GM18520 (cell line): ENCODE results near the gene PCMT1.
"Not testable (repeated sequence)": the region's sequence is repeated elsewhere in the genome, so short reads cannot be mapped to it uniquely, and the experiment has no call there.

Experiments
- ATAC-seq: cut with Tn5 transposase; IDR thresholded peaks from one replicate; pipeline ENCODE4 v1.9.1; 2021; ENCODE audit not compliant: unreplicated experiment

Gene PCMT1

DNA sequence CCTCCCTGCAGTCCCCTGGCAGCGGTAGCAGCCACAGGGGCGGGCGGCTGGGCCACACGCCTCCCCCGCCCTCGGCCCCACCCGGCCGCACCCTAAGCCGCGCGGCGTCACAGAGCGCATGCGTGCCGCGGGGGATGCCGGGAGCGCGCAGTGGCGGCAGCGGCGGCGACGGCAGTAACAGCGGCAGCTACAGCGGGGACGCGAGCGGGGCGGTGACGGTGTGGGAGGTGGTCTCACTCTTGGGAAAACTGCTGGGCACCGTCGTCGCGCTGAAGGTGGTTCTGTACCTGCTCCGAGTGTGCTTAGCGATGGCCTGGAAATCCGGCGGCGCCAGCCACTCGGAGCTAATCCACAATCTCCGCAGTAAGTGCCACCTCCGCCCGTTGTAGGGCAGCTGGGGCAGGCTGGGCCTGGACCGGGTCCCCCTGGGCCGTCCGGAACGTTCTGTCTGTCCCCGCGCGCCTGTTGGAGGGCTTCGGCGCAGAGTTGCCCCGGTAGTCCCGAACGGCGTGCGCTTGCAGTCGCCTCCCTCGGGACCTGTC is at the start of gene PCMT1:
Gene PCMT1, plus strand, starts transcription at position 148 of the 542 bp plus-strand sequence. Its CDS starts 161 bp downstream, at position 309.
- ATAC-seq: peak; percentile 91

DNA sequence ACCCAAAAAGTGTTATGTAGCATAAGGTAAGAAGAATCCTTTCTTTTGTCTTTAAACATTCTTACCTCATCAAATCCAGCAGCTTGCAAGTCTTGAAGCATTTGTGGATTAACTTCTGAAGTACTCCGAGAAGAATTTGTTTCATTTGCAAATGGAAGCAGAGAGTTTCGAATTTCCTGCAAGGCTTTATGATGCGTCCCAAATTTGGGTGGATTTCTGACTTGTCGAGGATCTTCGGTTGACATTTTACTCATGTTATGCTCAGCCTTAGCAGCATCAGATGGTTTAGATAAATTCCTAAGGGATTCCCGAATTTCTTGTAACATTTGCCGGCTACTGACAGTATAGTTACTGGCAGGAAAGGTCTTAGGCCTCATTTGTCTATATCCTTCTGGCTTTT is 47.8 kb upstream of the PCMT1 start:
- ATAC-seq: no peak

DNA sequence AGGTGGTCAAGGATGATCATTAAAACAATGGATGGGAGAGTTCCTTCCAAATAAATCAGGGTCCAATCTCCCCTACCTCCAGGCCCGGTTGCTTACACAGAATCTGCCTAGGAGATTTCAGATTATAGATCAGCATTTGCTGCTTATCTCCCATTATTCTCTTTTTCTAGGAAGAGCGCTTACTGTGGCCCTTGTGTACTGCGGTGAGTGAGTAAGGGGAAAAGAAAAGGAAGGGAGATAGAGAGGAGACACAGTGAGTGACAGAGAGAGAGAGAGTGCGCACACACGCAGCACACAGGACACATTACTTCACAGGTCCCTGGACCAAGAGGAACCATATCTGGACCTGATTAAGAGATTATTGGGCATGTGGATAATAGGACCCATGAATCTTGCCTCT is 37.8 kb upstream of the PCMT1 start:
- no peak for ATAC-seq

DNA sequence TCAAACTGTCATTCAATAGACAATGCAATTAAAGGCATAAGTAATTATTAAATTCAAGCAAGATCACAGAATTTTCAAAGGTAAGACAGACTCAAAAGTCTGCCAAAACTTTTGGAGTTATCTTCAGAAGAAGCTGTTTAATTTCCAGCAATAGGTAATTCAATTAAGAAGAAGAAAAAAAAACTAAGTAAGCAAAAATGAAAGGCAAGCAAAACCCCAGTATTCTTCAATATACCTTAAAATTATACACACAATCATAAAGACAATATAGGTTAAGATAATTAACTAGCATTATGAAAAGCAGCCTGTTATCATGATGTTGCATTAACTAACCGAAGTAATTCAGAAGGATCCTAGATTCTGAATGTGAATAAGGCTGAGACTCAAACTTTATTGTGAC is 35.1 kb upstream of the PCMT1 start:
- ATAC-seq: no peak

DNA sequence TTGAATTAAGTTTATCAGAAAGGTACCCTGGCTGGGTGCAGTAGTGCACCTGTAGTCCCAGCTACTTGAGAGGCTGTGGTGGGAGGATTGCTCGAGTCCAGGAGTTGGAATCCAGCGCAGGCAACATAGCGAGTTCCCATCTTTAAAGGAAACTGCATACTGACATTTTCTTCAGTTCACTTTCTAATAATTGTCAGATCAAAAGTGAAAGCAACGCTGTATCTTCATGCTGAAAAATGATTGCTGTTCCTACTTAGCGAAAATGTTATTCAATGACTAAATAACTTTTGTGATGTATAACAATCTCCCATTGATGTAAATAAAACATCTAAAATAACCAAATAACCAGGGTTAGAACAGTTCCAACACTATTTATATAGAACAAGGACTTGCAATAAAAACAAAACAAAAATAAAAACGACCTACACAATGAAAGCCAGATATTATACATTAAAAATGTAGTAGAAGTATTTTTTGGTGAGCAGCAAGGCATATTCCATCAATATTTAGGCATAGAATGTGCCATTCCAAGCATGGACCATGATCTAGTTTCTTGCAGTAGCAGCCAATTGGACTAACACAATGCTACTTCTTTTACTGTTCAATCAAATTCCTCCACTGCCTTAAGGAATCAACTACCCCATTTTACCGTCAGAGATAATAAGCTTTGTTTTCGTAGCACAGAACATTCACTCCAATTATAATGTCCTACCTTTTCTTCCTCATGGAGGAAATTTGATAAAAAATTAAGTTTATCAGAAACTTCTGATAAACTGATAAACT is 33.2 kb upstream of the PCMT1 start:
- no peak for ATAC-seq

DNA sequence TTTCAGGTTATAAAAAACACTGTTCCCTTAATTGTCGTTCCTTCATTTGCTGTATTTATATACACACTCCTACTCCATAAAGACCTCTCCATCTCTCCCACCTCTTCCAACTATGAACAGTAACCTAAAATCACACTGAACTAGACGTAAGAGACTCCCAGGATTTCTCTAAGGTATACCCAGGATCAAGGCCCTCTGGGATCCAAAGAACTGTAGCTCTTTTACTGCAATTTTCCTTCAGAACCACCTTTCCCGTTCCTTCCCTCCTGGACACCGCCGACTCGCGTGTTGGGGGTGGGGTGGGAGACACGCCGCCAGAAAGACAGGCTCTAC is 32.3 kb upstream of the PCMT1 start:
- ATAC-seq: no peak

DNA sequence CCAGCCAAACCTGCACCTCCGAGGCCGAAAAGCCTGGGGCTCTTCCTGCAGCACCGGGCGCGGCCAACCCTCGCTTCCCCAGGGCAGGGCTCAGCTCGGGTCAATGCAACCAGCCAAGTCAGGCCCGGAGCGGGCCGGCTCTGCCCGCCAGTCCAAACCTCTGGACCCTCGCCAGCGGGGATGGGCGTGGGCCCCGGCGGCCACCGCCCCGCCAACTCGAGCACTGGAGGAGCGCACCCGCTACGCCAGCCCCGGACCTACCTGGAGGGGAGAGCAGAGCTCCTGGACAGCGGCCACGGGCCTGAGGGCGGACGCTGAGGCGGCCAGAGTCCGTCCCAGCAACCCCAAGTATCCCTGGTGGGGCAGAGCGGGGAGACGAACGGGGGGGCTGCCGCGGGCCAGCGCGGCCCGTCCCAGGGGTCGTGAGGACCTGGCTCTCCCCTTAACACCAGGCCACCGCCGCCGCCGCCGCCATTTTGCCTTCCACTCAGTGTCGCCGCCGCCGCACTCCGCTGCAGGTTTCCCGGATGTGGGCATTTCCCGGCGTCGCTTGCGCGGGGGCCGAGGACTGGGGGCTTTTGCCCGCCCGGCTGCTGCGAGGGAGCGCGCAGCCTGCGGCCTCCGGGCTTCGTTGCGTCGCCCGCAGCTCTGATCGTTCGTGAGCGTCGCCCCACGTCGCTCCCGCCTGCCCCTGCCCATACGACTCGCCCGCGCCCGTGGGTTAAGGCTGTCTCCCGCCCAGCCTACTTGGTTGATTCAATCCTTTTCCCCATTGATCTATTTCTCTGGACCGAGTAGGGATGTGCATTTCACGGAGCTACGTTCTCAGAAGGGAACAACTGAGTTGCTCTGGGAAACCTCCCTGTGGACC is 31.7 kb upstream of the PCMT1 start, which contains the start of gene LATS1:
Gene LATS1, minus strand, starts transcription at position 514 of the 871 bp plus-strand sequence. CDS start 15,975 bp downstream, outside the sequence.
- ATAC-seq: peak; percentile 57

DNA sequence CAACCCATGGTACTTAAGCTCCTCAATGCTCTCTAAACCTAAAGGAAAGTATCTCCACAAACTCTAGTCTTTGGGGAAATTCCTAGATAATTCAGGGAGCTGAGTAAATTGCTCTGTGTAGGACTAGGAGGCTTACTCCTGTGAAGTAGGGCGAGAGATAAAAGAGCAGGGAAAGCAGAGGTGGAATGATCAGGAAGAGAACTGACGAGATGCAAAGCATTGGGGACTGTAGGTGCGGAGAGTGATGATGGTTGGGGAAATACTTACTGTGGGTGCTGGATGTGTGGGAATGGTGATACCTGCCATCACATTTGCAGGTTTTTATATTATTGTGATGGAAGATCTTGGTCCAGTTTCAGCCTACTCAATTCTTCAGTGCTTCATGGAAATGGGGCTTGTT is 30.0 kb upstream of the PCMT1 start:
- ATAC-seq: no peak

DNA sequence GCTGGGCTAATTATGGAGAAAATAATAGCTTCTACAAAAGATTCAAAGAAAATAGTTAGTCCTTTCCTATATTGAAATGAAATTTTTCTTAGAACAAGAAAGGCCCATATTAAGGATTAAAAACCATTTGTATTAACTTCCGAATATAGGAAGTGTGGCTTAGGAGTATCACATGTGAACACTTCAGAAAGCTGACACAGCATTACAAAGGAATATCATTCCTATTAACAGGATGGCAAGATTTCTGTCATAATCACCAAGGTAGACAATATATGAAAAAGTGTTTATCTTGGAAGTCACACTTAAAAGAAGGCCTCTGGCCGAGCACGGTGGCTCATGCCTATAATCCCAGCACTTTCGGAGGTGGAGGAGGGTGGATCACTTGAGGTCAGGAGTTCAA is 26.3 kb upstream of the PCMT1 start:
- ATAC-seq: no peak

DNA sequence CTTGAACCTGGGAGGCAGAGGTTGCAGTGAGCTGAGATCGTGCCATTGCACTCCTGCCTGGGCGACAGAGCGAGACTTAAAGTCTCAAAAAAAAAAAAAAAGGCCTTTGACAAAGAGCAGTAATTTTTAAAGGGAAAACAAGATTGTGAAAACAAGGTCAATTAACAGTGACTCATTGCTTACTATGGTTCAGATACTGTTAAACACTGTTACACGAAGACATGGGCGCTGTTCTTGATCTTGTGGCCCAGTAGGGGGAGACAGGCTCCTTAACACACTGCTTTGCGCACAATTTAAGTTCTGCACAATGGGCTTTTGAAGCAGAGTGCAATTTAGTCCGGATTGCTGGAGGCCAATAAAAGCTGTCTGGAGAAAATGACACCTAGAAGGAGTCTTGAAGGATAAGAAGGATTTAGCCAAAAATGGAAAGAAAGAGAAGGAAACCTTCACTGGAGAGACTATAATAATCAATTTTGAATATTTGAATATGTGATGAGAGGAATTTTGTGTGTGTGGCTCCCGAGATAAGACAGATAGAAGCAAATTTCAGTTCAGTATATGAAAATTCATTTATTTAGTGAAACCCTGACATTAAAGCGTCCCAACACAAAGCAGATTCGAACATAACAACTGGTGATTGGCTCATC is 25.6 kb upstream of the PCMT1 start:
- ATAC-seq: no peak

DNA sequence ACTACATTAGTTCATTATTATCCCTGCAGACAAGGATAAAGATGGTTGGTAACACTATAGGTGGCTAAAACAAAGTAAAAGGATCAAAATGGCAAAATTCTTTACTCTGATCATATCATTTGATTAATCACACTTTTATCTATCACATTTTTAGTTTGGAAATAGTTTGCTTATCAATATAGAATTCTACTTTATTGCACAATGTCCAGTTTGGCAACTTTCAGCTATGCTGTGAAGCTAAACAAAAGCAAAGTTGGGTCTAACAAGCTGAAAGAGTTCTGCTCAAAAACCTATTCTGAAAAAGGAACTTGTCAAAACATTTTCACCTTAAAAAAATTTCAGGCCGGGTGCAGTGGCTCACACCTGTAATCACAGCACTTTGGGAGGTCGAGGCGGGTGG is 23.8 kb upstream of the PCMT1 start:
- no peak for ATAC-seq

DNA sequence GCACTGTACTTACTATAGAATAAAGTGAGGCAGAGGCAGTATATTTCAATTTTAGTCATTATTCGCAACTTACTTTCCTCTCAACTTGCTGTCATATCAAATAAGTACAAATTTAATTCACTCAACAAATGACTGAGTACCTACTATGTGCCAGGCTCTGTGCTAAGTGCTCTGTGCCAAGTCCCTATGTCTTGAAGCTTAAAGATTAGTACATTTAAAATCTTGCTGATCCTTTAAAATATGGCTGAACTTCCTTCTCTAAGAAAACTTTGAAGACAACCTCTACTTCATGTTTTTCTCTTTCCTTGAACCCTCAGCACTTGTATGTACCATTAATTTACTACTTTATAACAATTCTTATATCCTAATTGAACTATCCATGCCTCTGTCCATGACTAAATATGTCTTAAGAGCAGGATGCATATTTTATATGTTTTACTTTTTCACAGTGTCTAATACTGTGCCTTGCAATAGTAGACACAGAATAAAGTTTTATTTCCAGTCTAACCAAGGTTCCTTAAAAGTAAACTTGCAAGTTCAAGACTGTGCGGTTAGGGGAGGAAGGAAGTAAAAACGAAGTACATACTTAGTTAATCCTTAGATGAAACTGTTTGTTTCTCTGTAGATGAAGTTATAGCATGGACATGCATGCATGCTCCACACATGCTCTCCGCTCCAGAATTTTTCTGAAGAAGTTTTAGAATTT is 21.6 kb upstream of the PCMT1 start:
- no peak for ATAC-seq

DNA sequence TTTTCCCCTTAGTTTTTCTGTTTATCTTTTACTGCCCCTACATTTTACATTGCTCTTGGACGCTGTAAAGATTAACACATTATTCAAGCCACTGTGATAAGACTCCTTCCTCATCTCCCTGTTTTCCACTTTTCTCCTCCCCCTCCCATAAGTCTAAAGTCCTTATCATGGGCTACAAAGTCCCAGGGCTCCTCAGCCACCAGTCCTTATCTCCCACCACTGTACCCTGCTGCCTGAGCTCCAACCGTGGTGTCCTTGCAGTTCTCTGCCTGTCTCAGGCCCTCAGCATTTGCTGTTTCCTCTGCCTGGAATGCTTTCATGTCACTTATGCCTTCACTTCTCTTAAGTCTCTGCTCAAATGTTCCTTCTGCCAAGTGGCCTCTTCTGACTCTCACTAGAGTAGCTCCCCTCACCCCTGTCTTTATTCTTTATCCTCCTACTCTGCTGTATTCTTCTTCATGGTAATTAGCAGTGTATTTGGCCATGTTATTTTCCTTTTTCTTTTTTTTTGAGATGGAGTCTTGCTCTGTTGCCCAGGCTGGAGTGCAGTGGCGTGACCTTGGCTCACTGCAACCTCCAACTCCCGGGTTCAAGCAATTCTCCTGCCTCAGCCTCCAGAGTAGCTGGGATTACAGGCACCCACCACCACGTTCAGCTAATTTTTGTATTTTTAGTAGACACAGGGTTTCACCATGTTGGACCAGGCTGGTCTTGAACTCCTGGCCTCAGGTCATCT is 20.9 kb upstream of the PCMT1 start:
- no peak for ATAC-seq

DNA sequence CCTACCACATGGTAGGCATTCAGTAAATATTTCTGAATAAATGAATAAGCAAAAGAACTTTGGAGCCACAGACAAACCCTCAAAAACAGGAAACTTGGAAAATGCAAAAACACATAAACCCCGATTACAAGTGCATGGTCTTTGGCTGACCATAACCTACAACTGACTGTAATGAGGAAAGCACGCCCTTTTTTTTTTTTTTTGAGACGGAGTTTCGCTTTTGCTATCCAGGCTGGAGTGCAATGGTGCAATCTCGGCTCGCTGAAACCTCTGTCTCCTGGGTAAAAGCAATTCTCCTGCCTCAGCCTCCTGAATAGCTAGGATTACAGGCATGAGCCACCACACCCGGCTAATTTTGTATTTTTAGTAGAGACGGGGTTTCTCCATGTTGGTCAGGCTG is 19.7 kb upstream of the PCMT1 start:
- ATAC-seq: no peak

DNA sequence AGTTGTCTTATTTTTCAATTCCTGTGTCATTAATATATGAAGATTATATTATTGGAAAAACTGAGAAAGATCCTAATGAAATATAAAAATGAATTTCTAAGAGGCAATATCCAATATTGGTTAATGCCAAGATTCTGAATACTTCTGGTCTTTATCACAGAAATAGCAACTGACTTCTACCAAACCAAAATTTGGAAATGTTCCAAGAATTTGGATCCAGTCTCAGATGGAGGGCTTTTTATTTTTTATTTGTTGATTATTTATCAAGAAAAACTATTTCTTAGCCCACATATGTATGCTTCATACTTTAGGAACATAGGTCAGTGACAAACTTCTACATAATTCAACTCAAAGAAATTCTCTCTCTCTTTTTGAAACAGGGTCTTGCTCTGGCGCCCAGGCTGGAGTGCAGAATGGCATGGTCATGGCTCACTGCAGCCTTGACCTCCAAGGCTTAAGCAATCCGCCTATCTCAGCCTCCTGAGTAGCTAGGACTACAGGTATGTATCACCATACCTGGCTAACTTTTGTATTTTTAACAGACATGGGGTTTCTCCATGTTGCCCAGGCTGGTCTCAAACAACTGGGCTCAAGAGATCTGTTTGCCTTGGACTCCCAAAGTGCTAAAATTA is 16.3 kb upstream of the PCMT1 start:
- no peak for ATAC-seq

DNA sequence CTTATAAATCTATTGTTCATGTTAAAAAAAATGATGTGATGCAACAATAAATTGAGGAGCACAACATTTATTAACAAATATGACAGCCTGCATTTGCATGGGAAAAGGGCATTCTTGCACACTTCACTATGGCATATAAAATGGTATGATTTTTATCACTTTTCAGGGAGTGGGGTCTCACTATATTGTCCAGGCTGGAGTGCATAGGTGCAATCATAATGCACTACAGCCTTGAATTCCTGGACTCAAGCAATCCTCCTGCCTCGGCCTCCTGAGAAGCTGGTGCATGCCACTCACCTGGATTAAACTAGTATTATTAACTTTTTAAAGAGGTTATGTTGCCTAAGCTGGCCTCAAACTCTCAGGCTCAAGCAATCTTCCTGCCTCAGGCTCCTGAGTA is 14.6 kb upstream of the PCMT1 start:
- no peak for ATAC-seq

DNA sequence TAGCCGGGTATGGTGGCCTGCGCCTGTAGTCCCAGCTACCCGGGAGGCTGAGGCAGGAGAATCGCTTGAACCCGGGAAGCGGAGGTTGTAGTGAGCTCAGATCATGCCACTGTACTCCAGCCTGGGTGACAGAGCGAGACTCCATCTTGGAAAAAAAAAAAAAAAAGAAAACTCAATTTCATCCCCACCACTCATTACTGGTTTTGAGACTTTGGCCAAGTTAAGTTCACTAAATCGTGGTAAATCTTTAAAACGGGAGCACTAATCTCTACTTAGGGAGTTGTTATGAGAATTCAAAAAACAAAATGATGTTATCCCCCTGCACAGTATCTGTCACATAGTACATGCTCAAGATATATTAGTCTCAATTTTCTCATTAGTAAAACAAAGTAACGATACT is 4.3 kb upstream of the PCMT1 start:
- ATAC-seq: not testable (repeated sequence)

DNA sequence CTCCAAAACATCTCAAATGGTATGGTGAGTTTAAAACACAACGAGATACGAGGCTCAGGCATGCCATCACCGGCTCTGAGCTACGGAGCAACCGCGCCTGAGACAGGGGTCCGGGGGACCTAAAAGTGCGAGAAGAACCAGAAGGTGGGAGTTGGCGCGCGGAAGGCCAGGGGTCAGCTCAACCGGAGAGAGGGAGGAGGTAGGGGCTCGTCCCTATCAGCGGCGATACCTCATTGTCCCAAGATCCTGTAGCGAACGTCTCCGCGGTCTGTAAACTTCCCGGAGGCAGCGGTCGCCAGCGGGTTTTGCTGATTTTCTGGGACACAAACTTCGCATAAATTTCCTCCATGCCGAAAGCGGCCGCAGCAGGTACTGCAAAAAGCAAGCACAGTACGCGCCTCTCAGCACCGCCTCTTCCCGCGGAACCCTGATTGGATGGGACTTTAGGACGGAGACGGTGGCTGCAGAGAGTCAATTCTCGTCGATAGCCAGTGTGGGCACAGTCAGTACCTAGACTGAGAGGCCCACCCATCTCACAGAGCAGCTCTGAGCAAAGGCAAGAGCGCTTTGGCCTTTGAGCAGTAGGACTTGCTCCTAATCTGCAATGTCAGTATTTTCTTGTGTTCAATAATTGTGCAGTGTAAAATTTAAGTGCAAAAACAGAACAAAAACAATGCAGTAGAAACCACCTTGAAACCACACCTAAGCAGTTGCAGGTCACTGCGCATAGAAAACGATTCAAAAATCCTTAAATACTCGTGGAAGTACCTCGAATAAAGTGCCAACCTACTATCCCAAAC is 3.2 kb upstream of the PCMT1 start, which contains the start of gene NUP43:
Gene NUP43, minus strand, starts transcription at position 383 of the 800 bp plus-strand sequence. Its CDS starts 34 bp downstream, at position 349.
- peak; percentile 51 for ATAC-seq
